ENCODE data around the gene CD248. TPM values are rescaled to one million over a fixed set of nuclear protein-coding genes. Genes with fewer than 3 reads are reported as not detected.

CD248 gene
- total RNA-seq, 1 donor, result 107 TPM

DNA sequence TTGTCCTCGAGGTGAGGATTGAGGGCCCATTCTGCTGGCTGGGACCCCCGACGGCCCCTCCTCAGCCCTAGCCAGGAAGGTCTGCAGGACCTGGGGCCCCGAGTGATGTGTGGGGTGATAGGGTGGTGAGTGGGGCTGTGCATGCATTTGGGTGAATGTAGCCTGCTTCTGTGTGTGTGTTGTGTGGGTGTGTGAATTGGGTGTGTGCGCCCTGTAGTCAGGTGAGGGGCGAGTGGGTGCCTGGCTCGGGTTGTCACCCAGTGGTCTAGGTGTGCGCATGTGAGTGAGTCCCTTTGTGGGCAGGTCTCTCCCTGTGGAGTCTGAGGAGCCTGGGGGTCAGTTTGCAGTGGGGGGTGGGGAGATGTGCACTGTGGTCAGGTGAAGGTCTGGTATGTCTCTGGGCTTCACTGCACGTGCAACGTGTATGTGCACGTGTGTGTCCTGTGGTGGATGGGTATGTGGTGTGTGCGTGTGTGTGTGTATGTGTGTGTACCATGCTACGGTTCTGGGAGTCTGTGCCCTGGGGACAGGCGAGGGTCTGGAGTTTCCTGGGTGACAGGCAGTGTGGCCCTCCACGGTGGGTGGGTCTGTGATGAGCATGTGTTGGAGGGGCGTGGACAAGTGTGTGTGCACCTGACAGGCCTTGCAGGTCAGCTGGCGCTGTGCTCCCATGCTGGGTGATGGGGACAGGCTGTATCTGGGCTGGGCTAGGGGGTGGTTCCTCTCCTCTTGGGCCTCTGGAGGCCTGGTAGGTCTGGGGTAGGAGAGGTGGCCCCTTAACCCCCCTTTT lies 24.1 kb downstream of the CD248 start:
- Histone ChIP-seq H4K20me1 (ENCODE audit: insufficient read depth, low read length) (peaks cover 3% of the 10 kb centered on the region), H3K36me3 (ENCODE audit: insufficient read depth, low read length) (no peaks in the 10 kb centered on the region), H2AFZ (ENCODE audit: low read length) (no peak overlapping the region), H3K79me2 (ENCODE audit: insufficient read depth, low read length) (peaks cover 11% of the 10 kb centered on the region), H3K4me2 (ENCODE audit: insufficient read depth, low read length) (no peak overlapping the region), H3K27ac (ENCODE audit: low read depth, low read length) (no peak overlapping the region), H3K9me3 (ENCODE audit: low read depth, low read length) (no peaks in the 10 kb centered on the region), H3K27me3 (ENCODE audit: insufficient read depth, low read length) (peaks cover 40% of the 10 kb centered on the region), H3K4me3 (ENCODE audit: insufficient read depth, low read length) (no peak overlapping the region), H3K4me1 (ENCODE audit: insufficient read depth, low read length) (peaks cover 17% of the 10 kb centered on the region)
- peak; percentile 79 for DNase-seq (ENCODE audit: insufficient read length, low spot score, missing footprints)
- TF ChIP-seq, protein P1, sequence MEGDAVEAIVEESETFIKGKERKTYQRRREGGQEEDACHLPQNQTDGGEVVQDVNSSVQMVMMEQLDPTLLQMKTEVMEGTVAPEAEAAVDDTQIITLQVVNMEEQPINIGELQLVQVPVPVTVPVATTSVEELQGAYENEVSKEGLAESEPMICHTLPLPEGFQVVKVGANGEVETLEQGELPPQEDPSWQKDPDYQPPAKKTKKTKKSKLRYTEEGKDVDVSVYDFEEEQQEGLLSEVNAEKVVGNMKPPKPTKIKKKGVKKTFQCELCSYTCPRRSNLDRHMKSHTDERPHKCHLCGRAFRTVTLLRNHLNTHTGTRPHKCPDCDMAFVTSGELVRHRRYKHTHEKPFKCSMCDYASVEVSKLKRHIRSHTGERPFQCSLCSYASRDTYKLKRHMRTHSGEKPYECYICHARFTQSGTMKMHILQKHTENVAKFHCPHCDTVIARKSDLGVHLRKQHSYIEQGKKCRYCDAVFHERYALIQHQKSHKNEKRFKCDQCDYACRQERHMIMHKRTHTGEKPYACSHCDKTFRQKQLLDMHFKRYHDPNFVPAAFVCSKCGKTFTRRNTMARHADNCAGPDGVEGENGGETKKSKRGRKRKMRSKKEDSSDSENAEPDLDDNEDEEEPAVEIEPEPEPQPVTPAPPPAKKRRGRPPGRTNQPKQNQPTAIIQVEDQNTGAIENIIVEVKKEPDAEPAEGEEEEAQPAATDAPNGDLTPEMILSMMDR (IDR thresholded peaks at IDR 0.05; ENCODE audit: extremely low read depth, low read depth, low read length), result no peak

DNA sequence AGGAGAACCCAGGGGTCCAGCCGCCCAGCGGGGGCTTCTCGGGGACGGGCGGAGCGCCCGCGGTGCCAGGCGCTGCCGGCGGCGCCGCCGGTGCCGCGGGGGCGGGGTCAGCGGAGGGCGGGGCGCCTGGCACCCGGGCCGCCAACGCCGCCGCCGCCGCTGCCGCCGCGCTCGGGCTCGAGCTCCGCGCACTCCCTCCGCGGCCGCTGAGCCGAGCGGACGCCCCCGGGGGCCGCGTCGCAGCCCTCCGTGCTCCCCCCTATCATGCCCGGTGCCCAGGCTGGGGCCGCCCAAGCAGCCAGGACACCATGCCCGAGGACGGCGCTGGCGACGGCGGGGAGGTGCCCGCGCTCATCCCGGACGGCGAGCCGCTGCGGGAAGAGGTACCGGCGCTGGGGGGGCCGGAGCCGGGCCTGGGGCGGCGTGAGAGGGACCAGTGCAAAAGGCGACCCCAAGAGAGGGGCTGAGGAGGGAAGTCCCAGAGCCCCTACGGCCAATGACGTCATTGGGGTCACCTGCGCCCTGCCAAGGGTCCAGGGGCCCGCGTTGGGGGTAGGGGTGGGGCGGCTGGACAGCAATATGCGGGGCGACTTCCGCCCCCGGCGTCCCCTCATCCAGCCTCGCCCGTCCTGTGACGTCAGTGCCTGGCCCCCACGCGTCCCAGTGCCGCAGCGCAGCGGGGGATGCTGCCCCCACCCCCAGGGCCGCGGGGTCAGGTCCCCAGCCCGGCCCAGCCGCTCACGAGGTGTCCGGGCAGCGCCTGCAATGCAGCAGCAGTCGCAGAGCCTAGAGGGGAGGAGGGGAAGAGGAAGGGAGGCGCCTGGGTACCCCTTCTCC lies 24.9 kb downstream of the CD248 start, which contains the start of gene TMEM151A:
TMEM151A (plus strand) TSS at position 189 of the 837 bp plus-strand sequence; CDS start at position 309, 120 bp downstream.
- Histone ChIP-seq H3K27me3 (ENCODE audit: insufficient read depth, low read length) (peaks cover 36% of the 10 kb centered on the region), H3K4me3 (ENCODE audit: insufficient read depth, low read length) (peak within 1 kb of the TSS; percentile 19), H2AFZ (ENCODE audit: low read length) (no peak within 1 kb of the TSS), H3K9me3 (ENCODE audit: low read depth, low read length) (no peaks in the 10 kb centered on the region), H3K79me2 (ENCODE audit: insufficient read depth, low read length) (peaks cover 20% of the 10 kb centered on the region), H3K27ac (ENCODE audit: low read depth, low read length) (no peak within 1 kb of the TSS), H3K4me1 (ENCODE audit: insufficient read depth, low read length) (peaks cover 21% of the 10 kb centered on the region), H3K4me2 (ENCODE audit: insufficient read depth, low read length) (peak within 1 kb of the TSS; percentile 32), H4K20me1 (ENCODE audit: insufficient read depth, low read length) (peaks cover 3% of the 10 kb centered on the region), H3K36me3 (ENCODE audit: insufficient read depth, low read length) (peaks cover 3% of the 10 kb centered on the region)
- peak; percentile 86 for DNase-seq (ENCODE audit: insufficient read length, low spot score, missing footprints)
- TF ChIP-seq, protein P1 (IDR thresholded peaks at IDR 0.05; ENCODE audit: extremely low read depth, low read depth, low read length), result no peak

DNA sequence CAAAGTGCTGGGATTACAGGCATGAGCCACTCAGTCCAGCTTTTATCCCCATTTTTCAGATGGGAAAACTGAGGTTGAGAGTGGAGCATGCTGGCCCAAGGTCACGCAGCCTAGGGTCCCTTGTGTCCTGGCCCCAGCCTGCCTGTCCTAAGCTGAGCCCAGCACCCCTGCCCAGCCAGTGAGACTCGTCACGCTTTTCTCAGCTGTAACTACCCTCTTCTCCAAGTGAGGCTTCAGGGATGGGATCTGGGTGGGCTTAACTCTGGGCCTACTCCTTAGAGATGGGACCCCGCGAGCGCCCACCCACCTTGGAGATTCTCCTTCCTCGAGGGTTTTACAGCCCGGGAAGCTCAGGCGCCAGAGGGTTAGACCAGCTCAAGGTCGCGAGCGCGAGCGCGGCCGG lies 25.5 kb downstream of the CD248 start:
- Histone ChIP-seq H2AFZ (ENCODE audit: low read length) (no peak overlapping the region), H3K9me3 (ENCODE audit: low read depth, low read length) (no peaks in the 10 kb centered on the region), H3K79me2 (ENCODE audit: insufficient read depth, low read length) (peaks cover 26% of the 10 kb centered on the region), H3K4me1 (ENCODE audit: insufficient read depth, low read length) (peaks cover 21% of the 10 kb centered on the region), H3K27ac (ENCODE audit: low read depth, low read length) (no peak overlapping the region), H3K4me2 (ENCODE audit: insufficient read depth, low read length) (no peak overlapping the region), H3K27me3 (ENCODE audit: insufficient read depth, low read length) (peaks cover 36% of the 10 kb centered on the region), H3K36me3 (ENCODE audit: insufficient read depth, low read length) (peaks cover 8% of the 10 kb centered on the region), H3K4me3 (ENCODE audit: insufficient read depth, low read length) (no peak overlapping the region), H4K20me1 (ENCODE audit: insufficient read depth, low read length) (peaks cover 6% of the 10 kb centered on the region)
- TF ChIP-seq, protein P1 (IDR thresholded peaks at IDR 0.05; ENCODE audit: extremely low read depth, low read depth, low read length), result no peak
- DNase-seq (ENCODE audit: insufficient read length, low spot score, missing footprints), result peak; percentile 73

DNA sequence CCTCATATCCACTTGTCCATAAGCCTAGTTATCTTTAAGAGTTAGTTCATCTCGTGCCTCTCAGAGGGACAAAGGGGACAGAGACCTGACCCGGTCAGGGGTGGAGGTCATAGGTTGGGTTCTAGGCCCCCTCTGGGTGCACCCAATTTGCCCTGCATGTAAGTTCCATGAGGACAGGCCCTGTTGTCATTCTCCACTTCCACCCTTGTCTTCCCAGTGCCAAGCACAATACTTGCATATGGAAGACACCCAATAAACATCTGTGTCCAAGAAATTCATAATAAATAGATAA lies 26.6 kb downstream of the CD248 start:
- Histone ChIP-seq H2AFZ (ENCODE audit: low read length) (no peak overlapping the region), H3K36me3 (ENCODE audit: insufficient read depth, low read length) (peaks cover 15% of the 10 kb centered on the region), H3K27ac (ENCODE audit: low read depth, low read length) (no peak overlapping the region), H3K79me2 (ENCODE audit: insufficient read depth, low read length) (peaks cover 36% of the 10 kb centered on the region), H3K9me3 (ENCODE audit: low read depth, low read length) (no peaks in the 10 kb centered on the region), H3K4me2 (ENCODE audit: insufficient read depth, low read length) (peak overlapping the region; percentile 97), H3K4me1 (ENCODE audit: insufficient read depth, low read length) (peaks cover 21% of the 10 kb centered on the region), H4K20me1 (ENCODE audit: insufficient read depth, low read length) (peaks cover 14% of the 10 kb centered on the region), H3K27me3 (ENCODE audit: insufficient read depth, low read length) (peaks cover 36% of the 10 kb centered on the region), H3K4me3 (ENCODE audit: insufficient read depth, low read length) (no peak overlapping the region)
- TF ChIP-seq, protein P1 (IDR thresholded peaks at IDR 0.05; ENCODE audit: extremely low read depth, low read depth, low read length), result no peak
- no peak for DNase-seq (ENCODE audit: insufficient read length, low spot score, missing footprints)
